Keratinocyte (primary cell): ENCODE data around the gene SEPTIN5.

Experiments used
- EZH2 ChIP-seq: IDR thresholded peaks from one replicate; pipeline ENCODE4 v1.6.1; 2012; ENCODE audit warnings: inconsistent platforms, mild to moderate bottlenecking, low read length, moderate library complexity
- TF ChIP-seq, protein P1 (sequence below), 3 experiments: IDR thresholded peaks in 1 of 3; conservative IDR thresholded peaks in 1 of 3; optimal IDR thresholded peaks in 1 of 3; 2 replicates in 2 of 3; 3 replicates in 1 of 3; pipeline versions ENCODE3 to v1.5.1; 2011; ENCODE audit warnings: low read length in 3 of 3, mild to moderate bottlenecking in 3 of 3, moderate library complexity in 2 of 3, control low read depth in 1 of 3, inconsistent platforms in 1 of 3; ENCODE audit not compliant: insufficient read depth in 2 of 3; ENCODE audit errors: extremely low read depth in 1 of 3

GRCh38 chr22:19737846-19738663 lies 23.8 kb downstream of the SEPTIN5 start:
- TF ChIP-seq, protein P1, sequence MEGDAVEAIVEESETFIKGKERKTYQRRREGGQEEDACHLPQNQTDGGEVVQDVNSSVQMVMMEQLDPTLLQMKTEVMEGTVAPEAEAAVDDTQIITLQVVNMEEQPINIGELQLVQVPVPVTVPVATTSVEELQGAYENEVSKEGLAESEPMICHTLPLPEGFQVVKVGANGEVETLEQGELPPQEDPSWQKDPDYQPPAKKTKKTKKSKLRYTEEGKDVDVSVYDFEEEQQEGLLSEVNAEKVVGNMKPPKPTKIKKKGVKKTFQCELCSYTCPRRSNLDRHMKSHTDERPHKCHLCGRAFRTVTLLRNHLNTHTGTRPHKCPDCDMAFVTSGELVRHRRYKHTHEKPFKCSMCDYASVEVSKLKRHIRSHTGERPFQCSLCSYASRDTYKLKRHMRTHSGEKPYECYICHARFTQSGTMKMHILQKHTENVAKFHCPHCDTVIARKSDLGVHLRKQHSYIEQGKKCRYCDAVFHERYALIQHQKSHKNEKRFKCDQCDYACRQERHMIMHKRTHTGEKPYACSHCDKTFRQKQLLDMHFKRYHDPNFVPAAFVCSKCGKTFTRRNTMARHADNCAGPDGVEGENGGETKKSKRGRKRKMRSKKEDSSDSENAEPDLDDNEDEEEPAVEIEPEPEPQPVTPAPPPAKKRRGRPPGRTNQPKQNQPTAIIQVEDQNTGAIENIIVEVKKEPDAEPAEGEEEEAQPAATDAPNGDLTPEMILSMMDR (optimal IDR thresholded peaks at IDR 0.05 in 1 of 3, IDR thresholded peaks at IDR 0.05 in 1 of 3, conservative IDR thresholded peaks at IDR 0.05 in 1 of 3; ENCODE audit: extremely low read depth in 1 of 3, insufficient read depth in 2 of 3, low read length in 3 of 3), result no peak
- no peak for TF ChIP-seq EZH2
